Sigmoid colon (tissue), 7 donors: Measurements from ENCODE around the gene RASSF4. TPM values are rescaled to one million over a fixed set of nuclear protein-coding genes. Genes with fewer than 3 reads are reported as not detected.
A peak's percentile ranks its signal among the peaks of the same experiment; 100 is the strongest.

ENCODE experiments used
- DNase-seq: peaks from one replicate; pipeline ENCODE4 v3.0.0-alpha.2; 2019
- H3K27ac ChIP-seq, 4 donors: fragments of 200-600 bp; sonication (generic); one replicate each; pipeline ENCODE4 v1.5.1; 2016 to 2019; ENCODE audit warnings: mild to moderate bottlenecking in 1 of 4
- H3K27me3 ChIP-seq, 3 donors: fragments of 200-600 bp; sonication (generic); one replicate each; pipeline ENCODE4 v1.5.1; 2019; ENCODE audit warnings: mild to moderate bottlenecking in 1 of 3
- H3K36me3 ChIP-seq, 4 donors: fragments of 200-600 bp; sonication (generic); one replicate each; pipeline ENCODE4 v1.5.1; 2016 to 2019
- H3K4me1 ChIP-seq, 4 donors: fragments of 200-600 bp; sonication (generic); one replicate each; pipeline ENCODE4 v1.5.1; 2017 to 2019
- H3K4me3 ChIP-seq, 4 donors: fragments of 200-600 bp; sonication (generic); one replicate each; pipeline ENCODE4 v1.5.1; 2017 to 2019; ENCODE audit warnings: mild to moderate bottlenecking in 2 of 4, moderate library complexity in 1 of 4
- H3K9me3 ChIP-seq, 4 donors: fragments of 200-600 bp in 3 of 4; sonication (generic) in 3 of 4; one replicate each; pipeline versions ENCODE4 v1.5.1 to v1.6.1; 2013 to 2019
- CTCF ChIP-seq, 4 experiments: fragments of 450-650 bp in 3 of 4; fragments of 200-600 bp in 1 of 4; IDR thresholded peaks; one replicate each; pipeline ENCODE4 v1.5.1; 2016 to 2019; ENCODE audit warnings: antibody characterized with exemption in 4 of 4, mild to moderate bottlenecking in 3 of 4, moderate library complexity in 2 of 4
- EP300 ChIP-seq, 4 donors: sonication (generic); formaldehyde crosslinking; IDR thresholded peaks; one replicate each; pipeline ENCODE4 v1.6.1; 2017; ENCODE audit warnings: antibody characterized with exemption in 4 of 4
- POLR2A ChIP-seq, 2 donors: fragments of 450-650 bp; IDR thresholded peaks; one replicate each; pipeline ENCODE4 v1.6.1; 2016; ENCODE audit warnings: antibody characterized with exemption in 2 of 2, mild to moderate bottlenecking in 2 of 2, moderate library complexity in 2 of 2
- POLR2AphosphoS5 ChIP-seq, 4 donors: sonication (generic); formaldehyde crosslinking; IDR thresholded peaks; one replicate each; pipeline ENCODE4 v1.6.1; 2017; ENCODE audit warnings: antibody characterized with exemption in 4 of 4
- WGBS, 2 donors: extraction: QIAGEN DNeasy Blood & Tissue Kit; methylation state at CpG; one replicate each; pipeline ENCODE4 v1.1.7; 2013; 5-methylcytosine and 5-hydroxymethylcytosine counted together
- intact Hi-C: fragments of 100-400 bp; cut with DNase I; formaldehyde crosslinking; loops from one replicate; pipeline ENCODE4 v1.15.1; 2023
- polyA plus RNA-seq, 3 donors: library from polyadenylated mRNA; stranded (reverse); fragments of 200-250 nt; gene quantifications; one replicate each; pipeline ENCODE4 v1.2.3, GENCODE V29; 2013
- total RNA-seq, 4 donors: library from RNA; depleted of rRNA; stranded (reverse); fragments of >200 nt; gene quantifications; one replicate each; pipeline ENCODE4 v1.1.0, GENCODE V29; 2016
- donor health status: healthy with polysubstance abuse.
- donor health status: Bipolar disorder and iron deficiency.
- donor health status: healthy.

RASSF4 gene
- total and polyA plus RNA-seq, 7 donors = 7.8 to 61.7 (median 23.2) TPM

GRCh38 chr10:44923611-44924010 lies 36.0 kb upstream of the RASSF4 start:
- H3K27ac ChIP-seq = no peak overlapping the region
- DNase-seq = no peak
- H3K36me3 ChIP-seq = no peaks in the 10 kb centered on the region
- 89 to 92% methylated on average over 3 of the region's 3 CpGs for WGBS, 2 donors
- no peak for TF ChIP-seq EP300 (IDR thresholded peaks at IDR 0.05)
- no peak for TF ChIP-seq CTCF (IDR thresholded peaks at IDR 0.05)
- H3K4me1 ChIP-seq = no peaks in the 10 kb centered on the region
- H3K27me3 ChIP-seq = no peaks in the 10 kb centered on the region
- intact Hi-C loops = no loop called here
- H3K9me3 ChIP-seq = no peaks in the 10 kb centered on the region
- H3K4me3 ChIP-seq = no peak overlapping the region

GRCh38 chr10:44924261-44925040 lies 35.2 kb upstream of the RASSF4 start:
- peak; percentile 52 for DNase-seq
- Histone ChIP-seq H3K27ac (no peak overlapping the region), H3K9me3 (no peaks in the 10 kb centered on the region), H3K36me3 (no peaks in the 10 kb centered on the region), H3K4me3 (no peak overlapping the region), H3K4me1 (no peaks in the 10 kb centered on the region), H3K27me3 (no peaks in the 10 kb centered on the region)
- 88 to 92% methylated on average over 21 of the region's 21 CpGs for WGBS, 2 donors
- TF ChIP-seq POLR2AphosphoS5 (IDR thresholded peaks at IDR 0.05) (no peak), POLR2A (IDR thresholded peaks at IDR 0.05) (no peak), EP300 (IDR thresholded peaks at IDR 0.05) (no peak), CTCF (IDR thresholded peaks at IDR 0.05) (no peak)
- intact Hi-C loops = no loop called here

- Histone ChIP-seq H3K27me3 (no peaks in the 10 kb centered on the region), H3K36me3 (no peaks in the 10 kb centered on the region), H3K4me3 (no peak overlapping the region), H3K9me3 (no peaks in the 10 kb centered on the region), H3K27ac (no peak overlapping the region), H3K4me1 (no peaks in the 10 kb centered on the region)
- TF ChIP-seq CTCF (IDR thresholded peaks at IDR 0.05) = no peak
- no peak for TF ChIP-seq POLR2A (IDR thresholded peaks at IDR 0.05)
- TF ChIP-seq POLR2AphosphoS5 (IDR thresholded peaks at IDR 0.05) = no peak
- no peak for TF ChIP-seq EP300 (IDR thresholded peaks at IDR 0.05)
- 59 to 81% methylated on average over 7 of the region's 7 CpGs for WGBS, 2 donors
- intact Hi-C loops = no loop called here
- DNase-seq = peak; percentile 34
Measured at GRCh38 chr10:44925224-44925623, 34.4 kb upstream of the RASSF4 start.

- peak; percentile 33 for DNase-seq
- Histone ChIP-seq H3K4me3 (no peak overlapping the region), H3K36me3 (no peaks in the 10 kb centered on the region), H3K27me3 (no peaks in the 10 kb centered on the region), H3K4me1 (no peaks in the 10 kb centered on the region), H3K9me3 (no peaks in the 10 kb centered on the region), H3K27ac (no peak overlapping the region)
- intact Hi-C loops = no loop called here
- WGBS, 2 donors = 93 to 96% methylated on average over 16 of the region's 16 CpGs
- TF ChIP-seq EP300 (IDR thresholded peaks at IDR 0.05) = no peak
Measured at GRCh38 chr10:44925811-44926750, 33.5 kb upstream of the RASSF4 start.

GRCh38 chr10:44926751-44927351 lies 32.8 kb upstream of the RASSF4 start:
- Histone ChIP-seq H3K27ac (no peak overlapping the region), H3K4me3 (no peak overlapping the region), H3K9me3 (no peaks in the 10 kb centered on the region), H3K4me1 (no peaks in the 10 kb centered on the region), H3K36me3 (no peaks in the 10 kb centered on the region), H3K27me3 (no peaks in the 10 kb centered on the region)
- 75 to 78% methylated on average over 10 of the region's 10 CpGs for WGBS, 2 donors
- intact Hi-C loops = no loop called here
- TF ChIP-seq POLR2AphosphoS5 (IDR thresholded peaks at IDR 0.05) = no peak
- DNase-seq = peak; percentile 44
